ENCODE measurements around the gene TAGLN2. TPM values are rescaled to one million over a fixed set of nuclear protein-coding genes. Genes with fewer than 3 reads are reported as not detected.

Gene TAGLN2
- total and polyA plus RNA-seq, 2 experiments from 2014 or later, result 3.8 to 18.5 TPM

DNA sequence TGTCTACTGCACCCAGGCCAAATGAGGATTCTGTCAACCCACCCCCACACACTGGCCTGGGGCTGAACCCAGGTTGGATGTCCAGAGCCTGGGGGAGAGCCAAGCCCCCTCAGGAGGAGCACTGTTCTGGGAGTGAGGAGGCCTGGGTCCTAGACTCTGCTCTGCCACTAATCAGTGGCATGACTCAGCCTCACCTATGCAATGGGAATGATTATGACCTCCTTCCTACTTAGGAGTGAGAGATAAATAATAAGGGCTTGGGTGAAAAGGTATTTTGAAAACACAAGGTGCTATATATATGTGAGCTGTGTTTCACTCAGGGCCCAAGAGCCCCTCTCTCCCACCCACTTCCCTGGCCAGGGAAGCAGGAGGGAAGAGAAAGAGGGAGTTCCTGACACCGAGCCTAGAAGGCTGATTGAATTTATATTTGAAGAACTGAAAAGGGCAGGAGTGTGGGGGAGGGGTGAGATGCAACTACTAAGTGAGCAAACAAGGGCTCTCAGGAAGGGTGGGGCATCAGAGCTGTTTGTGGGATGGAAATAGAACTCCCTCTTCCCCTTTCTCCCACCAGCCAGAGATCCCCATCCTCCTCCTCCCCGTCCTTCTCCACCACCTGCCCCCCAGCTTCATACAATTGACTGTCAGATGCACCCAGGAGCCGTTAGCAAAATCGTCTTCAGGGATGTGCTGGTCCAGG lies 11.9 kb upstream of the TAGLN2 start:
- no peaks in the 10 kb centered on the region for H3K9me3 ChIP-seq (ENCODE audit: low read depth)
- no peaks in the 10 kb centered on the region for H3K27me3 ChIP-seq
- H3K4me3 ChIP-seq, result no peak overlapping the region
- no peak for DNase-seq (ENCODE audit: low read depth in 1 of 2, low spot score in 1 of 2)
- no peaks in the 10 kb centered on the region for H3K36me3 ChIP-seq
- H3K27ac ChIP-seq, result no peak overlapping the region
- H3K4me1 ChIP-seq (ENCODE audit: low read depth), result peaks cover 6% of the 10 kb centered on the region
- TF ChIP-seq, protein P1, sequence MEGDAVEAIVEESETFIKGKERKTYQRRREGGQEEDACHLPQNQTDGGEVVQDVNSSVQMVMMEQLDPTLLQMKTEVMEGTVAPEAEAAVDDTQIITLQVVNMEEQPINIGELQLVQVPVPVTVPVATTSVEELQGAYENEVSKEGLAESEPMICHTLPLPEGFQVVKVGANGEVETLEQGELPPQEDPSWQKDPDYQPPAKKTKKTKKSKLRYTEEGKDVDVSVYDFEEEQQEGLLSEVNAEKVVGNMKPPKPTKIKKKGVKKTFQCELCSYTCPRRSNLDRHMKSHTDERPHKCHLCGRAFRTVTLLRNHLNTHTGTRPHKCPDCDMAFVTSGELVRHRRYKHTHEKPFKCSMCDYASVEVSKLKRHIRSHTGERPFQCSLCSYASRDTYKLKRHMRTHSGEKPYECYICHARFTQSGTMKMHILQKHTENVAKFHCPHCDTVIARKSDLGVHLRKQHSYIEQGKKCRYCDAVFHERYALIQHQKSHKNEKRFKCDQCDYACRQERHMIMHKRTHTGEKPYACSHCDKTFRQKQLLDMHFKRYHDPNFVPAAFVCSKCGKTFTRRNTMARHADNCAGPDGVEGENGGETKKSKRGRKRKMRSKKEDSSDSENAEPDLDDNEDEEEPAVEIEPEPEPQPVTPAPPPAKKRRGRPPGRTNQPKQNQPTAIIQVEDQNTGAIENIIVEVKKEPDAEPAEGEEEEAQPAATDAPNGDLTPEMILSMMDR (IDR thresholded peaks at IDR 0.05; ENCODE audit: low read depth, low read length), result no peak

DNA sequence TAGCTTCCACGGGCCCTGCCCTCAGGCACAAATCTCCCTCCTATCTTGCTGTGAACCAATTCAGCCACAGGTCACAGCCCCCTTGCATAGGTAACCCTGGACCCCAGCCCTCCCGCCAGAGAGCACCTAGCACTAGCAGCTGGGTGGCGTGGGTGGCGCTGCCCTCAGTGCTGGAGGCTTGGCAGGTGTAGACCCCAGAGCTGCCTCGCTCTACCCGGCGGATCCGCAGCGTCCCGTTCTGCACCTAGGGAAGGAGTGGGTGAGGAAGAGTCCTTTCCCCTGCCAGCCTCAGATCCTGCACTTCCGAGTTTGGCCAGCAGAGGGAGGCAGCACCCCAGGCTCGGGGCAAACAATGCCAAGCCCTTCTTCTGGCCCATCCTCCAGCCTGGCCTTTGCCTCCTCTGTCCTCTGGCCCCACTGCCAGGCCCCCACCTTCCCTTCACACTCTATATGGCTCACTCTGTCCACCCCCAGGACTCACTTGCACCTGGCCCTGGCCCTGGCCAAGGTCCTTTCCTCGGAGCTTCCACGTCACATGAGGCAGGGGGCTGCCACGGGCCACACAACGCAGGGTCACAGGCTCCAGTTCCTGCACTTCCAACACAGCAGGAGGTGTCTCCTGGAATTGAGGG lies 11.1 kb upstream of the TAGLN2 start:
- H3K4me1 ChIP-seq (ENCODE audit: low read depth), result peaks cover 6% of the 10 kb centered on the region
- TF ChIP-seq, protein P1 (IDR thresholded peaks at IDR 0.05; ENCODE audit: low read depth, low read length), result peak; percentile 95
- no peaks in the 10 kb centered on the region for H3K27me3 ChIP-seq
- H3K36me3 ChIP-seq, result no peaks in the 10 kb centered on the region
- no peak overlapping the region for H3K4me3 ChIP-seq
- no peak overlapping the region for H3K27ac ChIP-seq
- DNase-seq (ENCODE audit: low read depth in 1 of 2, low spot score in 1 of 2), result peak; percentile 53 to 67
- H3K9me3 ChIP-seq (ENCODE audit: low read depth), result no peaks in the 10 kb centered on the region

DNA sequence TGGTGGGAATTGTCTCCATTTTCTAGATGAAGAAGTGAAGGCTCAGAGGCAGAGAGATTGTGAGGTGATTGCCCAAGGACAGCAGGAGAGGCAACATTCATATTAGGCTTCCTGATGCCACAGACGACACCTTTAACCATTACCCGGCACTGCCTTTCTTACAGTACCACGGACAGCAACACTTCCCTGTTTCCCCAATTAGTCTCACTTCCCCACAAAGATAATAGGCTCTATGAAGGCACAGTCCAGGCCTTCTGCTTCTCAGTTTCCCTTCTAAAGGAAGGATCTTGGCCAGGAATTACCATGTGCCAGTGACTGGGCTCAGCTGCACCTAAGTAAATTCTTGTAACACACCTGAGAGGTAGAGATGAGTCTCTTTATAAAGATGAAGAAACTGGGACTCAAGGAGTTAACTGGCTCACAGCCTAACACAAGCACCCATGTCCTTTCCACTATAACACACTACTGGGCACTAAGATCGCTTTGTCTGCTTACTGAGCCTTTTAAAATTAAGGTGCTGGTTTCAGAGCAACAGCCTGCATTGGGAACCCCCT lies 10.5 kb upstream of the TAGLN2 start:
- Histone ChIP-seq H3K27ac (no peak overlapping the region), H3K9me3 (ENCODE audit: low read depth) (no peaks in the 10 kb centered on the region), H3K4me3 (no peak overlapping the region), H3K4me1 (ENCODE audit: low read depth) (peaks cover 6% of the 10 kb centered on the region), H3K27me3 (no peaks in the 10 kb centered on the region), H3K36me3 (no peaks in the 10 kb centered on the region)
- DNase-seq (ENCODE audit: low read depth in 1 of 2, low spot score in 1 of 2), result peak in 1 of 2 donors; percentile 64
- TF ChIP-seq, protein P1 (IDR thresholded peaks at IDR 0.05; ENCODE audit: low read depth, low read length), result no peak

DNA sequence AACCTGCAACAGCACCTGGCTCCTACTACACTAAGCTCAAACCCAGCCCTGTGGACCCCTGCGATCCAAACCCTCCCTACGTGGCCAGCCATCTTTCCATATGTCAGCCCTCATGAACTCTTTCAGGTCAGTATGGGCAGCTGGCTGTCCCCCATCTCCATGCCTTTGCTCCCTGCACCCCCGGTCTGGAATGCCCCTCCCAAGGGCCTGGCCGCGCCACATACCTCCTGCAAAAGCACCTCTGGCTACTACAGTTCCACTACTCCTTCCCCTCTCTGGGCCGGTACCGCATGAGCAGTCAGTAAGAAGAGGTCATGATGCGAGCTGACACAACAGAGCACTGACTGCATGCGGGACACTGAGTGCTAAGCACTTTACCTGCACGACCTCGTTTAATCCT lies 10.0 kb upstream of the TAGLN2 start:
- Histone ChIP-seq H3K4me1 (ENCODE audit: low read depth) (peaks cover 6% of the 10 kb centered on the region), H3K36me3 (no peaks in the 10 kb centered on the region), H3K27ac (no peak overlapping the region), H3K4me3 (no peak overlapping the region), H3K27me3 (no peaks in the 10 kb centered on the region), H3K9me3 (ENCODE audit: low read depth) (no peaks in the 10 kb centered on the region)
- DNase-seq (ENCODE audit: low read depth in 1 of 2, low spot score in 1 of 2), result no peak
- TF ChIP-seq, protein P1 (IDR thresholded peaks at IDR 0.05; ENCODE audit: low read depth, low read length), result no peak

DNA sequence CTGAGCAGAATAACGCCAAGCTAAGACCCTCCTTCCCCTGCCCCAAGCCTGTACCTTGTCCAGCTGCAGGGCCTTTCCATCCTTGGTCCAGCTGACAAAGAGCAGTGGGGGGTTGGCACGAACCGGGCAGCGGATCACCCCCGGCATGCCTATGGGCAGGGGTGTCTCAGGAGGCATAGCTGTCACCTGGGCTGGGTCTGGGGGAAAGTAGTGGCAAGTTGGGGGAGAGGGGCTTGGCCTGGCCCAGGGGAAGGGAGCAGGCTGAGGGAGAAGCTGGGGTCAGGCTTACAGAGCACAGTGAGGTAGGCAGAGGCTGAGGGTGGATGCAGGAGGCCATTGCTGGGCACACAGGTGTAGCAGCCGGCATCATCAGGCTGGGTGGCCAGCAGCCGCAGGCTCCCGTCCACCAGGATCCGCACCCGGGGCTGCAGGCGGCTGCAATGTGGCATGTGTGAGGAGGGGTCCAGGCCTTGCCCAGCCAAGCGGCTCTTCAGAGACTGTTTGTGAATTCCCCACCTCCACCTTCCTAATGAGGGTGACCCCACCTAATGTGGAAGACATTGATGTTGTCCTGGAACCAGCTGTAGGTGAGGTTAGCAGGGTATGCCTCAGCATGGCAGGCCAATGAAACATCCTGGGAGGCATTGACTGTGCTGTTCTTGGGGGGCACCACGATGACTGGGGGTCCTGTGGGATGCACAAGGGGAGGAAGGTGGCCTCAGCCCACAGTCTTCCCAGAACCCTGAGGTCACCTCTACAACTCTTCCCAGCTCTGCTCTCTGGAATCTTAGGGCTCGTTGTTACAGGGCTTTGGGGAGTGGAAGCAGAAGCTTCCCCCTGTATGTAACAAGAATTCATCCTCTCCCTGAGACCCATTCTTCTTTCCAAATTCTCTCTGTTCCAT lies 9.1 kb upstream of the TAGLN2 start:
- no peak for DNase-seq (ENCODE audit: low read depth in 1 of 2, low spot score in 1 of 2)
- no peaks in the 10 kb centered on the region for H3K9me3 ChIP-seq (ENCODE audit: low read depth)
- H3K27ac ChIP-seq, result no peak overlapping the region
- H3K36me3 ChIP-seq, result no peaks in the 10 kb centered on the region
- TF ChIP-seq, protein P1 (IDR thresholded peaks at IDR 0.05; ENCODE audit: low read depth, low read length), result no peak
- H3K4me1 ChIP-seq (ENCODE audit: low read depth), result peaks cover 6% of the 10 kb centered on the region
- no peaks in the 10 kb centered on the region for H3K27me3 ChIP-seq
- H3K4me3 ChIP-seq, result no peak overlapping the region

Data from cardiac muscle cell (in vitro differentiated cells and primary cell).